Measurements from ENCODE around the gene PLAC8L1. TPM values are rescaled to one million over a fixed set of nuclear protein-coding genes. Genes with fewer than 3 reads are reported as not detected.

PLAC8L1 gene
- polyA plus RNA-seq, 1 of the 3 experiments (the other 2 are of a cell fraction) = 0.21 TPM

DNA sequence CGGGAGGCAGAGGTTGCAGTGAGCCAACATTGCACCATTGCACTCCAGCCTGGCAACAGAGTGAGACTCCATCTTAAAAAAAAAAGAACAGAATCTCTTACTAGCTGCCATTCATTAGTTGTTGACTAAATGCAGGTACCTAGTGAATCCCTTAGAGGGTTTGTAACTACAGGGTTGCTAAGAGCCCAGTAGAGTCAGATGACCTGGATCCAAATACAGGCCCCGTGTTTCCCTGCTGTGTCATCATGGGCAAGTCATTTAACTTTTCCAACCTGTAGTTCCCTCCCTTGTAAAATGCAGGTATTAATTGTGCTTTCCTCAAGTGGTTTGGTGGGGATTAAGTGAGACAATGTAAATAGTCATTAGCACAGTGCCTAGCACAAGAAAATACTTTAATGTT, 32.8 kb downstream of the PLAC8L1 start (continued):
- TF ChIP-seq, protein P1, sequence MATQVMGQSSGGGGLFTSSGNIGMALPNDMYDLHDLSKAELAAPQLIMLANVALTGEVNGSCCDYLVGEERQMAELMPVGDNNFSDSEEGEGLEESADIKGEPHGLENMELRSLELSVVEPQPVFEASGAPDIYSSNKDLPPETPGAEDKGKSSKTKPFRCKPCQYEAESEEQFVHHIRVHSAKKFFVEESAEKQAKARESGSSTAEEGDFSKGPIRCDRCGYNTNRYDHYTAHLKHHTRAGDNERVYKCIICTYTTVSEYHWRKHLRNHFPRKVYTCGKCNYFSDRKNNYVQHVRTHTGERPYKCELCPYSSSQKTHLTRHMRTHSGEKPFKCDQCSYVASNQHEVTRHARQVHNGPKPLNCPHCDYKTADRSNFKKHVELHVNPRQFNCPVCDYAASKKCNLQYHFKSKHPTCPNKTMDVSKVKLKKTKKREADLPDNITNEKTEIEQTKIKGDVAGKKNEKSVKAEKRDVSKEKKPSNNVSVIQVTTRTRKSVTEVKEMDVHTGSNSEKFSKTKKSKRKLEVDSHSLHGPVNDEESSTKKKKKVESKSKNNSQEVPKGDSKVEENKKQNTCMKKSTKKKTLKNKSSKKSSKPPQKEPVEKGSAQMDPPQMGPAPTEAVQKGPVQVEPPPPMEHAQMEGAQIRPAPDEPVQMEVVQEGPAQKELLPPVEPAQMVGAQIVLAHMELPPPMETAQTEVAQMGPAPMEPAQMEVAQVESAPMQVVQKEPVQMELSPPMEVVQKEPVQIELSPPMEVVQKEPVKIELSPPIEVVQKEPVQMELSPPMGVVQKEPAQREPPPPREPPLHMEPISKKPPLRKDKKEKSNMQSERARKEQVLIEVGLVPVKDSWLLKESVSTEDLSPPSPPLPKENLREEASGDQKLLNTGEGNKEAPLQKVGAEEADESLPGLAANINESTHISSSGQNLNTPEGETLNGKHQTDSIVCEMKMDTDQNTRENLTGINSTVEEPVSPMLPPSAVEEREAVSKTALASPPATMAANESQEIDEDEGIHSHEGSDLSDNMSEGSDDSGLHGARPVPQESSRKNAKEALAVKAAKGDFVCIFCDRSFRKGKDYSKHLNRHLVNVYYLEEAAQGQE (IDR thresholded peaks at IDR 0.05; ENCODE audit: low read depth, low read length) = no peak
- TF ChIP-seq TCF12 (IDR thresholded peaks at IDR 0.05) = no peak
- no peak for TF ChIP-seq RCOR1 (IDR thresholded peaks at IDR 0.05; ENCODE audit: low read length)
- no peak for TF ChIP-seq FOXM1 (IDR thresholded peaks at IDR 0.05; ENCODE audit: low read depth)

- H3K9ac ChIP-seq = no peak overlapping the region
- no peak overlapping the region for H3K4me2 ChIP-seq
- DNase-seq = no peak
- no peak overlapping the region for H2AFZ ChIP-seq (ENCODE audit: low read depth)
- H3K4me1 ChIP-seq (ENCODE audit: control insufficient read depth in 1 of 2, insufficient read depth in 2 of 2, low read depth in 1 of 2, low read length in 1 of 2) = peaks cover 0 to 10% of the 10 kb centered on the region in 2 experiments; a peak in 1 of 4 replicates
- no peaks in the 10 kb centered on the region for H3K9me2 ChIP-seq
- TF ChIP-seq, protein P2, sequence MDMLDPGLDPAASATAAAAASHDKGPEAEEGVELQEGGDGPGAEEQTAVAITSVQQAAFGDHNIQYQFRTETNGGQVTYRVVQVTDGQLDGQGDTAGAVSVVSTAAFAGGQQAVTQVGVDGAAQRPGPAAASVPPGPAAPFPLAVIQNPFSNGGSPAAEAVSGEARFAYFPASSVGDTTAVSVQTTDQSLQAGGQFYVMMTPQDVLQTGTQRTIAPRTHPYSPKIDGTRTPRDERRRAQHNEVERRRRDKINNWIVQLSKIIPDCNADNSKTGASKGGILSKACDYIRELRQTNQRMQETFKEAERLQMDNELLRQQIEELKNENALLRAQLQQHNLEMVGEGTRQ (IDR thresholded peaks at IDR 0.05; ENCODE audit: borderline replicate concordance, low read depth, low read length) = no peak
- TF ChIP-seq FOSL2 (IDR thresholded peaks at IDR 0.05; ENCODE audit: borderline replicate concordance, low read depth) = no peak
- no peak for TF ChIP-seq CHD2 (IDR thresholded peaks at IDR 0.05; ENCODE audit: low read length, partially characterized antibody)
- TF ChIP-seq PBX3 (IDR thresholded peaks at IDR 0.05) = no peak
- no peak for TF ChIP-seq EZH2phosphoT487 (IDR thresholded peaks at IDR 0.05; ENCODE audit: borderline replicate concordance, low read depth)
- no peak for TF ChIP-seq RAD21 (IDR thresholded peaks at IDR 0.05; ENCODE audit: low read length)
- TF ChIP-seq JUND (IDR thresholded peaks at IDR 0.05) = no peak
- TF ChIP-seq, protein P3, sequence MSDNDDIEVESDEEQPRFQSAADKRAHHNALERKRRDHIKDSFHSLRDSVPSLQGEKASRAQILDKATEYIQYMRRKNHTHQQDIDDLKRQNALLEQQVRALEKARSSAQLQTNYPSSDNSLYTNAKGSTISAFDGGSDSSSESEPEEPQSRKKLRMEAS (IDR thresholded peaks at IDR 0.05; ENCODE audit: low read depth) = no peak
- TF ChIP-seq FOXJ3 (CRISPR knock-in tag; IDR thresholded peaks at IDR 0.05) = no peak
- POLR2A ChIA-PET = no interaction called here
- H3K27ac ChIP-seq (ENCODE audit: low read depth in 2 of 2, low read length in 1 of 2) = no peak overlapping the region
- H3F3A ChIP-seq (replicated peaks; ENCODE audit: insufficient read depth) = no peaks in the 10 kb centered on the region
- WGBS (ENCODE audit: low lambda C conversion rate) = 68% methylated on average over 4 of the region's 4 CpGs
- CTCF ChIA-PET = interaction anchor here (0.8 to 1.9 kb wide), 4 partner anchors 19 to 59 kb away, joined by 3 to 7 read pairs (median 4); no protein-coding TSS in a partner anchor
- H3K36me3 ChIP-seq (replicated peaks in 1 of 2; ENCODE audit: control insufficient read depth in 1 of 2, insufficient read depth in 2 of 2, low read length in 1 of 2) = no peaks in the 10 kb centered on the region
- H3K9me3 ChIP-seq = no peaks in the 10 kb centered on the region
- no peak overlapping the region for H3K4me3 ChIP-seq (ENCODE audit: low read depth in 2 of 2, low read length in 1 of 2)
- H4K20me1 ChIP-seq (ENCODE audit: insufficient read depth) = no peaks in the 10 kb centered on the region
- no peaks in the 10 kb centered on the region for H3K79me2 ChIP-seq (ENCODE audit: insufficient read depth)
- no peaks in the 10 kb centered on the region for H3K27me3 ChIP-seq (ENCODE audit: insufficient read depth)
These were observed 34.2 kb downstream of the PLAC8L1 start for GRCh38 chr5:146071171-146071570.

All from SK-N-SH (cell line).